ENCODE results near the gene PTPN3. TPM values are rescaled to one million over a fixed set of nuclear protein-coding genes. Genes with fewer than 3 reads are reported as not detected.

Gene PTPN3
- total and polyA plus RNA-seq, 10 of the 15 experiments (the other 5 are each of a cell fraction or from before 2014, with no cell fraction given), result 0.18 to 1.3 (median 0.39) TPM

GRCh38 chr9:109401169-109401989 lies 96.7 kb downstream of the PTPN3 start (continued):
- TF ChIP-seq BACH1 (IDR thresholded peaks at IDR 0.05; ENCODE audit: borderline replicate concordance) (no peak), IKZF1 (conservative IDR thresholded peaks at IDR 0.05) (peak; percentile 31), ZBED1 (IDR thresholded peaks at IDR 0.05; ENCODE audit: borderline replicate concordance) (no peak), YBX1 (IDR thresholded peaks at IDR 0.05) (no peak), ESRRA (IDR thresholded peaks at IDR 0.05; ENCODE audit: low read length) (no peak), PRDM15 (CRISPR knock-in tag; IDR thresholded peaks at IDR 0.05) (no peak), YY1 (IDR thresholded peaks at IDR 0.05; ENCODE audit: low read depth, low read length) (peak; percentile 67), GATAD2B (conservative IDR thresholded peaks at IDR 0.05; ENCODE audit: low read depth) (no peak), E4F1 (IDR thresholded peaks at IDR 0.05; ENCODE audit: borderline replicate concordance, partially characterized antibody) (no peak), NRF1 (conservative IDR thresholded peaks at IDR 0.05; ENCODE audit: low read depth, low read length) (no peak), EED (IDR thresholded peaks at IDR 0.05; ENCODE audit: low read depth) (no peak), REST (IDR thresholded peaks at IDR 0.05; ENCODE audit: low read depth, low read length) (no peak), BCLAF1 (IDR thresholded peaks at IDR 0.05) (no peak), USF1 (IDR thresholded peaks at IDR 0.05; ENCODE audit: borderline replicate concordance, extremely low read length, insufficient read depth, low read depth, low read length) (no peak), DPF2 (IDR thresholded peaks at IDR 0.05) (no peak), MTA2 (IDR thresholded peaks at IDR 0.05; ENCODE audit: low read depth) (no peak)

Data from GM12878 (cell line).